SU-DHL-6 (cell line): ENCODE data around the gene RPS6KA5.

Experiments
- H2AFZ ChIP-seq: fragments of 200-600 bp; sonication (generic); 2 replicates; pipeline ENCODE4 v1.6.1; 2014; ENCODE audit warnings: low read depth, mild to moderate bottlenecking, moderate library complexity, mixed read lengths, antibody characterized with exemption, low read length; ENCODE audit not compliant: severe bottlenecking
- H3F3A ChIP-seq: fragments of 200-600 bp; shearing (Covaris generic); 2 replicates; pipeline ENCODE4 v1.6.0; 2016; ENCODE audit warnings: antibody characterized with exemption, mild to moderate bottlenecking; ENCODE audit not compliant: insufficient read depth
- H3K27ac ChIP-seq: fragments of 200-600 bp; sonication (generic); 2 replicates; pipeline ENCODE4 v1.5.1; 2016; ENCODE audit warnings: low read depth, mild to moderate bottlenecking, low read length, moderate library complexity, mixed read lengths
- H3K27me3 ChIP-seq: fragments of 200-600 bp; sonication (generic), shearing (Covaris generic); 2 replicates; pipeline ENCODE4 v1.6.0; 2014; ENCODE audit warnings: mild to moderate bottlenecking, low read length
- H3K36me3 ChIP-seq: fragments of 200-600 bp; sonication (generic); 2 replicates; pipeline ENCODE4 v1.6.1; 2014; ENCODE audit warnings: mild to moderate bottlenecking, low read length, mixed read lengths
- H3K4me2 ChIP-seq: fragments of 300-600, 200-600 bp; shearing (Covaris generic), sonication (generic); 2 replicates; pipeline ENCODE4 v1.6.0; 2014; ENCODE audit warnings: low read length, low read depth, mild to moderate bottlenecking; ENCODE audit not compliant: poor library complexity, severe bottlenecking
- H3K4me3 ChIP-seq: fragments of 200-600 bp; sonication (generic); 2 replicates; pipeline ENCODE4 v1.5.1; 2014; ENCODE audit warnings: antibody characterized with exemption, low read length, mild to moderate bottlenecking, mixed read lengths; ENCODE audit not compliant: insufficient read depth, poor library complexity, severe bottlenecking
- H3K79me2 ChIP-seq: fragments of 200-600 bp; sonication (generic); 2 replicates; pipeline ENCODE4 v1.6.1; 2014; ENCODE audit warnings: mild to moderate bottlenecking, low read length, moderate library complexity; ENCODE audit not compliant: insufficient read depth
- H3K9ac ChIP-seq: fragments of 200-600 bp; sonication (generic); 2 replicates; pipeline ENCODE4 v1.7.0; 2014; ENCODE audit warnings: mild to moderate bottlenecking, low read length
- H3K9me2 ChIP-seq: fragments of 200-600 bp; sonication (generic); replicated peaks from 2 replicates; pipeline ENCODE4 v1.6.1; 2014; ENCODE audit warnings: low read length; ENCODE audit not compliant: insufficient read depth
- H3K9me3 ChIP-seq: fragments of 200-600 bp; sonication (generic); 2 replicates; pipeline ENCODE4 v1.6.1; 2014; ENCODE audit warnings: low read length, mixed read lengths; ENCODE audit not compliant: insufficient read depth
- H4K20me1 ChIP-seq: fragments of 200-600 bp; sonication (generic); 2 replicates; pipeline ENCODE4 v1.6.1; 2014; ENCODE audit warnings: low read depth, mild to moderate bottlenecking, antibody characterized with exemption, low read length, moderate library complexity, mixed read lengths
- EZH2phosphoT487 ChIP-seq: fragments of 200-600 bp; sonication (generic), shearing (Covaris generic); conservative IDR thresholded peaks from 2 replicates; pipeline ENCODE4 v1.6.1; 2018; ENCODE audit warnings: mild to moderate bottlenecking, antibody characterized with exemption, low read length, moderate library complexity, mixed read lengths
- TF ChIP-seq, protein P1 (sequence below): fragments of 200-600 bp; sonication (generic); IDR thresholded peaks from one replicate; pipeline ENCODE4 v1.5.1; 2017; ENCODE audit warnings: antibody characterized with exemption, mild to moderate bottlenecking, low read length, moderate library complexity; ENCODE audit not compliant: insufficient read depth, poor library complexity, severe bottlenecking

RPS6KA5 gene

DNA sequence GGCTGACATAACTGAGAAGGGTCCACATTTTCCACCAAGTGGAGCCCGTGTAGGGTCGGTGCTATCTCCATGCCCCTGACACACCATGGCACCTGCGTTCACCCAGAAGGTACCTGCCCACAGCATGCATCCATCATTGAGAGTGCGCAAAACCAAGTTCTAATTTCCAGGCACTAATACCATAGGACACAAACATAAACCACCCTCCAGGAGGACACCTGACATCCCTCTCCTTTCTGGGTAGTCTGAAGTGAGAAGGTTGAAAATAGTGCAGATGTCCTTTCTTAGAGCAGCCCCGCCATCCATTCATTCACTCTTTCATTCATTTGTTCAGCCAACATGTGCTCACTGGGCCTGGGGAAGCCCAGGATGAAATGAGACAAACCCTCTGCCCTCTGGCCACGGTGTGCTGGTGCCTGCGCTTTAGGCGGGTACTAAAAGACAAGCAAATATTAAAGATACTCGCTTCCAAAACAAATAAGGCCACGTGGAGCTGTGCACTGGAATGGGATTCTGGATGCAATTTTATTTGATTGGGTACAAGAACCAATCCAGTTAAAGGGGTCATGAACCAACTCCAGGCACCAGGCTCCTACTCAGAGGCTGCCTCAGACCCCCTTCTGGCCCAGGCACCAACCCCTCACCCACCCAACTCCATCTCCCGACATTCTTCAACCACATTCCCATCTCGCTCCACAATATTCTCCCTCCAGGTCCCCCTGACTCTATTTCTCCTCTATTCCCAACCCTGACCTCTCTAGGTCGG, 245.5 kb downstream of the RPS6KA5 start:
- Histone ChIP-seq H3F3A (no peaks in the 10 kb centered on the region), H3K27me3 (no peaks in the 10 kb centered on the region), H3K4me3 (no peak overlapping the region), H3K4me2 (no peak overlapping the region), H2AFZ (no peak overlapping the region), H3K9me2 (no peaks in the 10 kb centered on the region), H3K9me3 (no peaks in the 10 kb centered on the region), H4K20me1 (no peaks in the 10 kb centered on the region), H3K79me2 (no peaks in the 10 kb centered on the region), H3K27ac (no peak overlapping the region), H3K36me3 (no peaks in the 10 kb centered on the region), H3K9ac (no peak overlapping the region)
- TF ChIP-seq, protein P1, sequence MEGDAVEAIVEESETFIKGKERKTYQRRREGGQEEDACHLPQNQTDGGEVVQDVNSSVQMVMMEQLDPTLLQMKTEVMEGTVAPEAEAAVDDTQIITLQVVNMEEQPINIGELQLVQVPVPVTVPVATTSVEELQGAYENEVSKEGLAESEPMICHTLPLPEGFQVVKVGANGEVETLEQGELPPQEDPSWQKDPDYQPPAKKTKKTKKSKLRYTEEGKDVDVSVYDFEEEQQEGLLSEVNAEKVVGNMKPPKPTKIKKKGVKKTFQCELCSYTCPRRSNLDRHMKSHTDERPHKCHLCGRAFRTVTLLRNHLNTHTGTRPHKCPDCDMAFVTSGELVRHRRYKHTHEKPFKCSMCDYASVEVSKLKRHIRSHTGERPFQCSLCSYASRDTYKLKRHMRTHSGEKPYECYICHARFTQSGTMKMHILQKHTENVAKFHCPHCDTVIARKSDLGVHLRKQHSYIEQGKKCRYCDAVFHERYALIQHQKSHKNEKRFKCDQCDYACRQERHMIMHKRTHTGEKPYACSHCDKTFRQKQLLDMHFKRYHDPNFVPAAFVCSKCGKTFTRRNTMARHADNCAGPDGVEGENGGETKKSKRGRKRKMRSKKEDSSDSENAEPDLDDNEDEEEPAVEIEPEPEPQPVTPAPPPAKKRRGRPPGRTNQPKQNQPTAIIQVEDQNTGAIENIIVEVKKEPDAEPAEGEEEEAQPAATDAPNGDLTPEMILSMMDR = no peak
- TF ChIP-seq EZH2phosphoT487 = no peak

DNA sequence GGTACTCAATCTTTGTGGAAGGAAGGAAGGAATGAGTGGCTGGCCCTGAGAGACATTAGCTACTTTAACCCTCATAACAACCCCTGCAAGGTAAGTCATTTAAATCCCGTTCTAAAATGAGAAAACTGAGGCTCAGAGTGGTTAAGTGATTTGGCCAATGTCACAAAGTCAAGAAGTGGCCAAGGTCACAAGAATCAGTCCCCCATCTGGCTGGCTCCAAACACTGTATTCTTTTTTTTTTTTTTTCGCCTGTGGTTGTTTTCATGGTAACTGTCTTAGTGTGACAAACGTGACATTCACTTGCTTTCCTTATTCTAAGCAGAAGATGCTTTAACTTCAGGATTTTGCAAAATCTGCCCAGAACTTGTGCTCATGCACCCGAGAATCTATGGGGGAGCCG, 247.0 kb downstream of the RPS6KA5 start:
- H3K36me3 ChIP-seq = no peaks in the 10 kb centered on the region
- H3K9me2 ChIP-seq = no peaks in the 10 kb centered on the region
- H3K9me3 ChIP-seq = no peaks in the 10 kb centered on the region
- no peak overlapping the region for H3K4me3 ChIP-seq
- no peak overlapping the region for H3K9ac ChIP-seq
- H3K79me2 ChIP-seq = no peaks in the 10 kb centered on the region
- no peak overlapping the region for H3K4me2 ChIP-seq
- no peaks in the 10 kb centered on the region for H3K27me3 ChIP-seq
- H3F3A ChIP-seq = no peaks in the 10 kb centered on the region
- H2AFZ ChIP-seq = no peak overlapping the region
- no peaks in the 10 kb centered on the region for H4K20me1 ChIP-seq
- no peak overlapping the region for H3K27ac ChIP-seq
- TF ChIP-seq, protein P1 = no peak
- TF ChIP-seq EZH2phosphoT487 = no peak

DNA sequence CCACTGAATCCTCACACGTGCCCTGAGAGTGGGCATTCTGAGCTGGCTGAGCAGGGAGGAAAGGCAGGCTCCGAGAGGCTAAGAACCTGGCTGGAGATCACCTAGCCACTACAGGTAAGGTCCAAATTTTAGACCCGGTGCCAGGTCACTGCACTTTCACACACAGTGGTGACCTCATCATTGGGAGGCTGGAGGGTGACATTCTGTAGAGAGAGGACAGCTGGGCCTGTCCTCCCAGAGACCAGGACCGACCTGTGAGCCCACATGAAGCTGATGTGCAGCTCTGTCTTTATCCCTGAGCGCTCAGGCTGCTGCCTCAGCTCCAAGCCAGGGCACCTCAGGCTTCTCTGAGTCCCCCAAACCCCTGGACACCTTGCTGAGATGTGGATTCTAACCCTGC, 248.3 kb downstream of the RPS6KA5 start:
- Histone ChIP-seq H3K4me2 (no peak overlapping the region), H3K4me3 (no peak overlapping the region), H3K79me2 (no peaks in the 10 kb centered on the region)

More for the DNA sequence above, 248.3 kb downstream of the RPS6KA5 start:
- Histone ChIP-seq H3K36me3 (no peaks in the 10 kb centered on the region), H3K9me3 (no peaks in the 10 kb centered on the region), H3F3A (no peaks in the 10 kb centered on the region), H3K9me2 (no peaks in the 10 kb centered on the region), H3K9ac (no peak overlapping the region), H3K27me3 (no peaks in the 10 kb centered on the region), H4K20me1 (no peaks in the 10 kb centered on the region), H2AFZ (no peak overlapping the region), H3K27ac (no peak overlapping the region)
- no peak for TF ChIP-seq EZH2phosphoT487
- TF ChIP-seq, protein P1 = no peak
